Mammary epithelial cell (primary cell): ENCODE measurements around the gene KCTD7.

Experiments
- CTCF ChIP-seq, 2 donors: IDR thresholded peaks in 1 of 2; conservative IDR thresholded peaks in 1 of 2; 2 replicates each; pipeline ENCODE4 v1.5.1; 2011 to 2012; ENCODE audit warnings: inconsistent platforms in 2 of 2, low read length in 2 of 2, mild to moderate bottlenecking in 2 of 2, control low read depth in 1 of 2, low read depth in 1 of 2; ENCODE audit not compliant: insufficient read depth in 1 of 2; ENCODE audit errors: extremely low read depth in 1 of 2
- EZH2 ChIP-seq: IDR thresholded peaks from 2 replicates; pipeline ENCODE4 v1.6.1; 2012; ENCODE audit warnings: low read length, inconsistent platforms, borderline replicate concordance

- TF ChIP-seq CTCF (conservative IDR thresholded peaks at IDR 0.05 in 1 of 2, IDR thresholded peaks at IDR 0.05 in 1 of 2; ENCODE audit: extremely low read depth in 1 of 2, insufficient read depth in 1 of 2, low read depth in 1 of 2, low read length in 2 of 2) = no peak
- TF ChIP-seq EZH2 = no peak
These were observed 38.5 kb downstream of the KCTD7 start for GRCh38 chr7:66667023-66667728.
